ENCODE results near the gene PPP1R3C.

- TF ChIP-seq EZH2 (IDR thresholded peaks at IDR 0.05) (no peak), CTCF (IDR thresholded peaks at IDR 0.05) (no peak)
Observed at GRCh38 chr10:91662993-91663392, 30.1 kb upstream of the PPP1R3C start.
